ENCODE measurements around the gene DOCK4. TPM values are rescaled to one million over a fixed set of nuclear protein-coding genes. Genes with fewer than 3 reads are reported as not detected.

Gene DOCK4
- polyA plus RNA-seq, 2 of the 4 experiments (the other 2 are of a cell fraction) = 13.7 to 15.7 TPM

- 58% methylated on average over 3 of the region's 3 CpGs for WGBS (ENCODE audit: missing lambda C conversion rate)
- Histone ChIP-seq H3K4me1 (peaks cover 60% of the 10 kb centered on the region), H3K9me3 (no peaks in the 10 kb centered on the region), H3K4me3 (peak overlapping the region; percentile 23; the same call in 2 of the 3 replicates), H3K4me2 (peak overlapping the region; percentile 86), H3K27ac (peak overlapping the region; percentile 86 to 87)
- TF ChIP-seq FOSB (CRISPR knock-in tag; IDR thresholded peaks at IDR 0.05) = no peak
- TF ChIP-seq JUN (IDR thresholded peaks at IDR 0.05) = no peak
- TF ChIP-seq HOXB5 (CRISPR knock-in tag; IDR thresholded peaks at IDR 0.05) = no peak
- TF ChIP-seq RFX5 (IDR thresholded peaks at IDR 0.05) = no peak
- TF ChIP-seq BCL3 (IDR thresholded peaks at IDR 0.05) = no peak
- no peak for TF ChIP-seq RAD21 (conservative IDR thresholded peaks at IDR 0.05 in 1 of 2, IDR thresholded peaks at IDR 0.05 in 1 of 2)
- TF ChIP-seq ZC3H11A (IDR thresholded peaks at IDR 0.05) = no peak
- TF ChIP-seq MAZ (IDR thresholded peaks at IDR 0.05; ENCODE audit: borderline replicate concordance, low read depth, low read length) = no peak
- TF ChIP-seq ATOH8 (CRISPR knock-in tag; IDR thresholded peaks at IDR 0.05; ENCODE audit: low read depth) = no peak
- no peak for TF ChIP-seq KDM1A (IDR thresholded peaks at IDR 0.05; ENCODE audit: low read depth)
- TF ChIP-seq CHD4 (IDR thresholded peaks at IDR 0.05; ENCODE audit: borderline replicate concordance) = no peak
- ATAC-seq (peak in 1 of 2 experiments; percentile 17; a peak in 3 of 6 replicates), DNase-seq (ENCODE audit: low read depth in 1 of 2, low spot score in 1 of 2) (no peak), FAIRE-seq (no peak)
- ChIA-PET POLR2A (interaction anchor here (1.2 kb wide), 1 partner anchor 45 kb away, joined by 4 read pairs; the partner anchor contains the start of gene ZNF277), CTCF (interaction anchor here (0.9 to 1.5 kb wide), 3 partner anchors 9 to 420 kb away, joined by 3 read pairs; no protein-coding TSS in a partner anchor)
Measured at GRCh38 chr7:112161253-112162141, 44.7 kb downstream of the DOCK4 start.

- DNase-seq (ENCODE audit: low read depth in 1 of 2, low spot score in 1 of 2) (peak in 1 of 2 experiments; percentile 10), ATAC-seq (peak; percentile 16 to 41; a peak in 3 of 6 replicates), FAIRE-seq (no peak)
- Histone ChIP-seq H3K4me1 (peaks cover 60% of the 10 kb centered on the region), H3K4me2 (peak overlapping the region; percentile 86), H3K4me3 (peak overlapping the region; percentile 23), H3K27ac (peak overlapping the region; percentile 86 to 87), H3K9me3 (no peaks in the 10 kb centered on the region)
- ChIA-PET CTCF (interaction anchor here (0.9 to 1.5 kb wide), 3 partner anchors 12 to 419 kb away, joined by 3 read pairs; no protein-coding TSS in a partner anchor), POLR2A (interaction anchor here (1.2 kb wide), 1 partner anchor 46 kb away, joined by 4 read pairs; the partner anchor contains the start of gene ZNF277)
- TF ChIP-seq, protein P1, sequence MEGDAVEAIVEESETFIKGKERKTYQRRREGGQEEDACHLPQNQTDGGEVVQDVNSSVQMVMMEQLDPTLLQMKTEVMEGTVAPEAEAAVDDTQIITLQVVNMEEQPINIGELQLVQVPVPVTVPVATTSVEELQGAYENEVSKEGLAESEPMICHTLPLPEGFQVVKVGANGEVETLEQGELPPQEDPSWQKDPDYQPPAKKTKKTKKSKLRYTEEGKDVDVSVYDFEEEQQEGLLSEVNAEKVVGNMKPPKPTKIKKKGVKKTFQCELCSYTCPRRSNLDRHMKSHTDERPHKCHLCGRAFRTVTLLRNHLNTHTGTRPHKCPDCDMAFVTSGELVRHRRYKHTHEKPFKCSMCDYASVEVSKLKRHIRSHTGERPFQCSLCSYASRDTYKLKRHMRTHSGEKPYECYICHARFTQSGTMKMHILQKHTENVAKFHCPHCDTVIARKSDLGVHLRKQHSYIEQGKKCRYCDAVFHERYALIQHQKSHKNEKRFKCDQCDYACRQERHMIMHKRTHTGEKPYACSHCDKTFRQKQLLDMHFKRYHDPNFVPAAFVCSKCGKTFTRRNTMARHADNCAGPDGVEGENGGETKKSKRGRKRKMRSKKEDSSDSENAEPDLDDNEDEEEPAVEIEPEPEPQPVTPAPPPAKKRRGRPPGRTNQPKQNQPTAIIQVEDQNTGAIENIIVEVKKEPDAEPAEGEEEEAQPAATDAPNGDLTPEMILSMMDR (IDR thresholded peaks at IDR 0.05) = no peak
- TF ChIP-seq GATA3 (IDR thresholded peaks at IDR 0.05; ENCODE audit: borderline replicate concordance) (peak; percentile 77), CEBPB (IDR thresholded peaks at IDR 0.05) (peak in 1 of 2 experiments; percentile 8; a peak in 1 of 4 replicates), SMC3 (IDR thresholded peaks at IDR 0.05) (0 out of 3 replicates have a peak, but pooled peaks have one; percentile 14), FOSB (CRISPR knock-in tag; IDR thresholded peaks at IDR 0.05) (peak; percentile 26; the same call in 1 of the 2 replicates), FOSL2 (IDR thresholded peaks at IDR 0.05) (no peak), FOSL2 (CRISPR knock-in tag; IDR thresholded peaks at IDR 0.05) (peak; percentile 22; the same call in 1 of the 2 replicates), CHD2 (IDR thresholded peaks at IDR 0.05; ENCODE audit: low read length, partially characterized antibody) (no peak)
- 10% methylated on average over 7 of the region's 7 CpGs for WGBS (ENCODE audit: missing lambda C conversion rate)
Measured at GRCh38 chr7:112160771-112161150, 45.4 kb downstream of the DOCK4 start.
